A549 (cell line): Measurements from ENCODE around the gene ZNF831. TPM values are rescaled to one million over a fixed set of nuclear protein-coding genes. Genes with fewer than 3 reads are reported as not detected.

Experiments
- ATAC-seq, 2 experiments: fragments of 200-7000 bp in 1 of 2; fragments of >200 bp in 1 of 2; cut with Nextera tagmentation in 1 of 2; cut with Tn5 transposase in 1 of 2; 3 replicates each; pipeline versions ENCODE4 v1.8.0 to v1.9.1; 2018 to 2020; ENCODE audit warnings: mild to moderate bottlenecking in 1 of 2, moderate library complexity in 1 of 2
- CTCF ChIA-PET: fragments of 300-600 bp; sonication (Branson Sonifier 250); formaldehyde crosslinking; extraction: SDS; loops from one replicate; lab custom pipeline; 2021; ENCODE audit warnings: antibody characterized with exemption, inconsistent platforms; lab: Yijun Ruan, JAX
- POLR2A ChIA-PET: fragments of 350-600 bp; formaldehyde crosslinking; extraction: SDS; loops from one replicate; lab custom pipeline; 2021; ENCODE audit warnings: antibody characterized with exemption, inconsistent platforms; lab: Yijun Ruan, JAX
- DNase-seq, 2 experiments: peaks; one replicate each; pipeline versions ENCODE4 v3.0.0 to v3.0.0-alpha.2; 2011 to 2016; ENCODE audit warnings: low read depth in 1 of 2, low spot score in 1 of 2
- FAIRE-seq: peaks from 2 replicates; lab custom pipeline; 2011; peaks lifted over from hg19 to GRCh38; lab: Jason Lieb, UNC
- H3K27ac ChIP-seq, 2 experiments: fragments of >200 bp; sonication (Bioruptor Twin); formaldehyde crosslinking; 3 replicates each; pipeline ENCODE4 v1.5.1; 2016 to 2017
- H3K4me1 ChIP-seq: fragments of >200 bp; sonication (Bioruptor Twin); formaldehyde crosslinking; 3 replicates; pipeline ENCODE4 v1.6.1; 2016
- H3K4me2 ChIP-seq: fragments of >200 bp; sonication (Bioruptor Twin); formaldehyde crosslinking; 3 replicates; pipeline ENCODE4 v1.6.1; 2016
- H3K4me3 ChIP-seq: fragments of >200 bp; sonication (Bioruptor Twin); formaldehyde crosslinking; 3 replicates; pipeline ENCODE4 v1.5.1; 2016
- H3K9me3 ChIP-seq: fragments of >200 bp; sonication (Bioruptor Twin); formaldehyde crosslinking; 3 replicates; pipeline ENCODE4 v1.6.1; 2016
- ATOH8 ChIP-seq: fragments of 250-450 bp; sonication (Bioruptor Pico); IDR thresholded peaks from 2 replicates; pipeline ENCODE4 v1.5.0; 2020; ENCODE audit warnings: low read depth, mild to moderate bottlenecking, moderate library complexity
- CEBPB ChIP-seq, 2 experiments: fragments of >200 bp in 1 of 2; sonication (Bioruptor Twin) in 1 of 2; formaldehyde crosslinking in 1 of 2; IDR thresholded peaks; 2 replicates each; pipeline ENCODE4 v1.6.1; 2012 to 2016
- EHMT2 ChIP-seq: fragments of 200-600 bp; sonication (generic); IDR thresholded peaks from 2 replicates; pipeline ENCODE4 v1.6.1; 2016; ENCODE audit warnings: antibody characterized with exemption, low read depth, mild to moderate bottlenecking, moderate library complexity
- FOSL2 ChIP-seq, 2 experiments: fragments of 450-650 bp in 1 of 2; fragments of >200 bp in 1 of 2; sonication (Bioruptor Twin) in 1 of 2; formaldehyde crosslinking; IDR thresholded peaks; 2 replicates each; pipeline versions ENCODE4 v1.5.0 to v1.6.1; 2016 to 2020; ENCODE audit warnings: mild to moderate bottlenecking in 1 of 2, moderate library complexity in 1 of 2
- GATA3 ChIP-seq: IDR thresholded peaks from 2 replicates; pipeline ENCODE4 v1.6.1; 2012; ENCODE audit warnings: borderline replicate concordance
- HDAC2 ChIP-seq: fragments of 200-600 bp; sonication (generic); IDR thresholded peaks from 2 replicates; pipeline ENCODE4 v1.6.1; 2016
- HOXB13 ChIP-seq: fragments of 250-450 bp; sonication (Bioruptor Pico); IDR thresholded peaks from 2 replicates; pipeline ENCODE4 v1.5.0; 2020; ENCODE audit warnings: low read depth, mild to moderate bottlenecking, moderate library complexity
- HOXB5 ChIP-seq: fragments of 250-450 bp; sonication (Bioruptor Pico); IDR thresholded peaks from 2 replicates; pipeline ENCODE4 v1.5.0; 2020; ENCODE audit warnings: mild to moderate bottlenecking, moderate library complexity
- JUN ChIP-seq, 2 experiments: fragments of >200 bp; sonication (Bioruptor Twin); formaldehyde crosslinking; IDR thresholded peaks; 2 replicates in 1 of 2; 3 replicates in 1 of 2; pipeline ENCODE4 v1.6.1; 2016 to 2017
- KDM1A ChIP-seq: fragments of 200-600 bp; sonication (generic); IDR thresholded peaks from 2 replicates; pipeline ENCODE4 v1.6.1; 2016; ENCODE audit warnings: low read depth, mild to moderate bottlenecking
- MAX ChIP-seq: IDR thresholded peaks from 2 replicates; pipeline ENCODE4 v1.6.1; 2012
- NFE2L2 ChIP-seq: fragments of 150-350 bp; conservative IDR thresholded peaks from 2 replicates; pipeline ENCODE4 v1.6.1; 2014; ENCODE audit warnings: low read length
- POLR2A ChIP-seq: IDR thresholded peaks from 2 replicates; pipeline ENCODE4 v1.6.1; 2012; ENCODE audit warnings: mild to moderate bottlenecking, low read length
- SMC3 ChIP-seq: fragments of >200 bp; sonication (Bioruptor Twin); formaldehyde crosslinking; IDR thresholded peaks from 3 replicates; pipeline ENCODE4 v1.6.1; 2018; ENCODE audit warnings: inconsistent platforms
- whole genome bisulfite sequencing: methylation state at CpG from one replicate; pipeline ENCODE4 v1.1.6; 2017; ENCODE audit errors: missing lambda C conversion rate; 5-methylcytosine and 5-hydroxymethylcytosine counted together
- polyA plus RNA-seq, 4 experiments: library from polyadenylated mRNA; depleted of rRNA in 3 of 4; stranded (reverse); fragments of >200 nt; fragmentation: RNase III in 1 of 4; extraction: RNeasy Plus Mini Kit Qiagen cat#74134 plus additional on column Dnase treatment in 1 of 4; gene quantifications; 2 replicates in 3 of 4; 3 replicates in 1 of 4; pipeline ENCODE4 v1.2.3, GENCODE V29; 2011 to 2017
- TF ChIP-seq, protein P1 (sequence below): IDR thresholded peaks from 2 replicates; pipeline ENCODE4 v1.6.1; 2012
- TF ChIP-seq, protein P2 (sequence below): fragments of 200-600 bp; sonication (generic); IDR thresholded peaks from 2 replicates; pipeline ENCODE4 v1.6.1; 2016; ENCODE audit warnings: antibody characterized with exemption, mild to moderate bottlenecking, moderate library complexity
- TF ChIP-seq, protein P3 (sequence below): fragments of >200 bp; sonication (Bioruptor Twin); formaldehyde crosslinking; IDR thresholded peaks from 3 replicates; pipeline ENCODE4 v1.6.1; 2016
- TF ChIP-seq, protein P4 (sequence below): fragments of 250-450 bp; sonication (Bioruptor Pico); IDR thresholded peaks from 2 replicates; pipeline ENCODE4 v1.5.0; 2021; ENCODE audit warnings: mild to moderate bottlenecking, moderate library complexity, borderline replicate concordance

Gene ZNF831
- polyA plus RNA-seq, 2 of the 4 experiments (the other 2 are of a cell fraction), result not detected

DNA sequence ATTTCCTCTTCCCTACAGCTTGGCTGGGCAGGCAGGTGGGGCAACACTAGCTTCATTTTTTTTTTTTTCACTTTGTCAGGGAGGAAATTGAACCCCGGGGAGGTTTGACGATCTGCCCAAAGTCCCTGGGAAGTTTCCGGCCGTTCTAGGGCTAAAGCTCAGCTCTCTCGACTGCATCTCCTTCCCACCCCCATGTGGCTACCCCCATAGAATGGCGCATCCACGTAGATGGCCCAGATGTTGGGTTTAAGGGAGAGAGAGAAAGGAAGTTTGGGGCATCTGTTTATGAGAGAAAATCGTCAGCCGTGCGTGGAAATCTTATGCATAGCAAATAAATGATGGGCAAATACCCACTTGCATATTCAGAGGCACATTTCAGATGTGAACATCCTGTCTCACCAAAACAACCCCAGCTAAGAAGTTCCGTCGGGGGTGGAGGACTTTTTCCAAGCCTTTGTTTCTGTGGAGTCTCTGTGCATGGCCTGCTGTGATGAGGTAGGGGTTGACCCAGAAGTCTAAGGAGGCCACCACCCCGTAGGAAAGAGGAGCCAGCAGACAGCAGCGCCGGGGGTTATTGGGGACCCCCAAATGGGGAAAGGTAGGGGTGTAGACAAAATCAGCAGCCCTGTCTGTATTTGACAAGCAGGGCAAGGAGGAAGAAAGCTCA lies 40.5 kb upstream of the ZNF831 start:
- Histone ChIP-seq H3K4me3 (no peak overlapping the region), H3K4me2 (no peak overlapping the region), H3K4me1 (no peaks in the 10 kb centered on the region)
- no peak for TF ChIP-seq ATOH8
- TF ChIP-seq, protein P1, sequence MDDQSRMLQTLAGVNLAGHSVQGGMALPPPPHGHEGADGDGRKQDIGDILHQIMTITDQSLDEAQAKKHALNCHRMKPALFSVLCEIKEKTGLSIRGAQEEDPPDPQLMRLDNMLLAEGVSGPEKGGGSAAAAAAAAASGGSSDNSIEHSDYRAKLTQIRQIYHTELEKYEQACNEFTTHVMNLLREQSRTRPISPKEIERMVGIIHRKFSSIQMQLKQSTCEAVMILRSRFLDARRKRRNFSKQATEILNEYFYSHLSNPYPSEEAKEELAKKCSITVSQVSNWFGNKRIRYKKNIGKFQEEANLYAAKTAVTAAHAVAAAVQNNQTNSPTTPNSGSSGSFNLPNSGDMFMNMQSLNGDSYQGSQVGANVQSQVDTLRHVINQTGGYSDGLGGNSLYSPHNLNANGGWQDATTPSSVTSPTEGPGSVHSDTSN, result no peak
- no peak for TF ChIP-seq MAX
- TF ChIP-seq EHMT2, result no peak
- TF ChIP-seq, protein P2, sequence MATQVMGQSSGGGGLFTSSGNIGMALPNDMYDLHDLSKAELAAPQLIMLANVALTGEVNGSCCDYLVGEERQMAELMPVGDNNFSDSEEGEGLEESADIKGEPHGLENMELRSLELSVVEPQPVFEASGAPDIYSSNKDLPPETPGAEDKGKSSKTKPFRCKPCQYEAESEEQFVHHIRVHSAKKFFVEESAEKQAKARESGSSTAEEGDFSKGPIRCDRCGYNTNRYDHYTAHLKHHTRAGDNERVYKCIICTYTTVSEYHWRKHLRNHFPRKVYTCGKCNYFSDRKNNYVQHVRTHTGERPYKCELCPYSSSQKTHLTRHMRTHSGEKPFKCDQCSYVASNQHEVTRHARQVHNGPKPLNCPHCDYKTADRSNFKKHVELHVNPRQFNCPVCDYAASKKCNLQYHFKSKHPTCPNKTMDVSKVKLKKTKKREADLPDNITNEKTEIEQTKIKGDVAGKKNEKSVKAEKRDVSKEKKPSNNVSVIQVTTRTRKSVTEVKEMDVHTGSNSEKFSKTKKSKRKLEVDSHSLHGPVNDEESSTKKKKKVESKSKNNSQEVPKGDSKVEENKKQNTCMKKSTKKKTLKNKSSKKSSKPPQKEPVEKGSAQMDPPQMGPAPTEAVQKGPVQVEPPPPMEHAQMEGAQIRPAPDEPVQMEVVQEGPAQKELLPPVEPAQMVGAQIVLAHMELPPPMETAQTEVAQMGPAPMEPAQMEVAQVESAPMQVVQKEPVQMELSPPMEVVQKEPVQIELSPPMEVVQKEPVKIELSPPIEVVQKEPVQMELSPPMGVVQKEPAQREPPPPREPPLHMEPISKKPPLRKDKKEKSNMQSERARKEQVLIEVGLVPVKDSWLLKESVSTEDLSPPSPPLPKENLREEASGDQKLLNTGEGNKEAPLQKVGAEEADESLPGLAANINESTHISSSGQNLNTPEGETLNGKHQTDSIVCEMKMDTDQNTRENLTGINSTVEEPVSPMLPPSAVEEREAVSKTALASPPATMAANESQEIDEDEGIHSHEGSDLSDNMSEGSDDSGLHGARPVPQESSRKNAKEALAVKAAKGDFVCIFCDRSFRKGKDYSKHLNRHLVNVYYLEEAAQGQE, result no peak
- TF ChIP-seq HDAC2, result no peak
- no peak for TF ChIP-seq SMC3
- TF ChIP-seq, protein P3, sequence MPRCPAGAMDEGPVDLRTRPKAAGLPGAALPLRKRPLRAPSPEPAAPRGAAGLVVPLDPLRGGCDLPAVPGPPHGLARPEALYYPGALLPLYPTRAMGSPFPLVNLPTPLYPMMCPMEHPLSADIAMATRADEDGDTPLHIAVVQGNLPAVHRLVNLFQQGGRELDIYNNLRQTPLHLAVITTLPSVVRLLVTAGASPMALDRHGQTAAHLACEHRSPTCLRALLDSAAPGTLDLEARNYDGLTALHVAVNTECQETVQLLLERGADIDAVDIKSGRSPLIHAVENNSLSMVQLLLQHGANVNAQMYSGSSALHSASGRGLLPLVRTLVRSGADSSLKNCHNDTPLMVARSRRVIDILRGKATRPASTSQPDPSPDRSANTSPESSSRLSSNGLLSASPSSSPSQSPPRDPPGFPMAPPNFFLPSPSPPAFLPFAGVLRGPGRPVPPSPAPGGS, result no peak
- TF ChIP-seq FOSL2 (IDR thresholded peaks at IDR 0.05), result no peak
- no peak for TF ChIP-seq FOSL2 (CRISPR knock-in tag; IDR thresholded peaks at IDR 0.05)
- no peak for TF ChIP-seq KDM1A
- no peak for TF ChIP-seq POLR2A
- no peak for TF ChIP-seq CEBPB (IDR thresholded peaks at IDR 0.05)
- TF ChIP-seq, protein P4, sequence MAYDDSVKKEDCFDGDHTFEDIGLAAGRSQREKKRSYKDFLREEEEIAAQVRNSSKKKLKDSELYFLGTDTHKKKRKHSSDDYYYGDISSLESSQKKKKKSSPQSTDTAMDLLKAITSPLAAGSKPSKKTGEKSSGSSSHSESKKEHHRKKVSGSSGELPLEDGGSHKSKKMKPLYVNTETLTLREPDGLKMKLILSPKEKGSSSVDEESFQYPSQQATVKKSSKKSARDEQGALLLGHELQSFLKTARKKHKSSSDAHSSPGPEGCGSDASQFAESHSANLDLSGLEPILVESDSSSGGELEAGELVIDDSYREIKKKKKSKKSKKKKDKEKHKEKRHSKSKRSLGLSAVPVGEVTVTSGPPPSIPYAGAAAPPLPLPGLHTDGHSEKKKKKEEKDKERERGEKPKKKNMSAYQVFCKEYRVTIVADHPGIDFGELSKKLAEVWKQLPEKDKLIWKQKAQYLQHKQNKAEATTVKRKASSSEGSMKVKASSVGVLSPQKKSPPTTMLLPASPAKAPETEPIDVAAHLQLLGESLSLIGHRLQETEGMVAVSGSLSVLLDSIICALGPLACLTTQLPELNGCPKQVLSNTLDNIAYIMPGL (CRISPR knock-in tag), result no peak
- TF ChIP-seq GATA3, result no peak
- TF ChIP-seq NFE2L2, result no peak
- TF ChIP-seq JUN (IDR thresholded peaks at IDR 0.05), result no peak
- TF ChIP-seq HOXB13 (CRISPR knock-in tag), result no peak
- no peak for TF ChIP-seq HOXB5 (CRISPR knock-in tag)
- TF ChIP-seq, all 56 proteins: peak for 0
- DNase-seq, result no peak
- ChIA-PET CTCF (interaction anchor here (0.7 to 1.8 kb wide), 4 partner anchors 35 to 281 kb away, joined by 3 to 6 read pairs (median 3); no protein-coding TSS in a partner anchor), POLR2A (no interaction called here)
- no peak overlapping the region for H3K27ac ChIP-seq
- peaks cover 6% of the 10 kb centered on the region; the same call in 1 of the 3 replicates for H3K9me3 ChIP-seq
- no peak for ATAC-seq
- WGBS, result 35% methylated on average over 14 of the region's 15 CpGs
- FAIRE-seq, result no peak
